Measurements from ENCODE around the gene EIPR1. TPM values are rescaled to one million over a fixed set of nuclear protein-coding genes. Genes with fewer than 3 reads are reported as not detected.

Gene EIPR1
- total RNA-seq, 8 experiments from 2014 or later, result 27.8 to 41.7 (median 33.5) TPM

GRCh38 chr2:3193443-3194330 is 183.9 kb downstream of the EIPR1 start:
- Histone ChIP-seq H3K4me1 (replicated peaks in 1 of 2) (peaks cover 16 to 18% of the 10 kb centered on the region in 2 donors), H3K27ac (no peak overlapping the region), H3K4me3 (no peak overlapping the region)
- 54 to 91% (median 71%) methylated on average over 2 to 14 of the region's 20 CpGs for WGBS, 10 experiments
- in situ Hi-C loops (cut with MboI; ENCODE audit: low pct_unique_long_range_greater_than_20kb in 2 of 9, low sequenced_read_pairs in 9 of 9, unreplicated experiment in 9 of 9), result no loop called here
- no peak for ATAC-seq (replicated peaks in 6 of 8)

- peaks cover 11 to 13% of the 10 kb centered on the region in 2 donors for H3K4me1 ChIP-seq (replicated peaks in 1 of 2)
- ATAC-seq (replicated peaks in 6 of 8), result peak in 1 of 8 experiments; percentile 22
- in situ Hi-C loops (cut with MboI; ENCODE audit: low pct_unique_long_range_greater_than_20kb in 2 of 9, low sequenced_read_pairs in 9 of 9, unreplicated experiment in 9 of 9), result no loop called here
- WGBS, 10 experiments, result 90 to 100% (median 100%) methylated on average over 1 to 7 of the region's 7 CpGs; no CpG with 5 or more reads in 3 of the 10 experiments
- no peak overlapping the region for H3K27ac ChIP-seq
- H3K4me3 ChIP-seq, result no peak overlapping the region
These were observed 184.7 kb downstream of the EIPR1 start for GRCh38 chr2:3192920-3193319.

- ATAC-seq (replicated peaks in 6 of 8), result no peak
- H3K4me3 ChIP-seq, result no peak overlapping the region
- 60 to 100% (median 93%) methylated on average over 1 to 9 of the region's 17 CpGs; no CpG with 5 or more reads in 3 of the 10 experiments for WGBS, 10 experiments
- peaks cover 9 to 11% of the 10 kb centered on the region in 2 donors for H3K4me1 ChIP-seq (replicated peaks in 1 of 2)
- H3K27ac ChIP-seq, result no peak overlapping the region
- in situ Hi-C loops (cut with MboI; ENCODE audit: low pct_unique_long_range_greater_than_20kb in 2 of 9, low sequenced_read_pairs in 9 of 9, unreplicated experiment in 9 of 9), result no loop called here
These were observed 185.3 kb downstream of the EIPR1 start for GRCh38 chr2:3192281-3192818.

GRCh38 chr2:3189961-3190360 is 187.7 kb downstream of the EIPR1 start:
- 90 to 100% (median 100%) methylated on average over 1 to 5 of the region's 8 CpGs; no CpG with 5 or more reads in 6 of the 10 experiments for WGBS, 10 experiments
- no peak for ATAC-seq (replicated peaks in 6 of 8)
- Histone ChIP-seq H3K27ac (no peak overlapping the region), H3K4me1 (replicated peaks in 1 of 2) (peaks cover 0 to 7% of the 10 kb centered on the region in 2 donors), H3K4me3 (no peak overlapping the region)
- in situ Hi-C loops (cut with MboI; ENCODE audit: low pct_unique_long_range_greater_than_20kb in 2 of 9, low sequenced_read_pairs in 9 of 9, unreplicated experiment in 9 of 9), result no loop called here

- in situ Hi-C loops (cut with MboI; ENCODE audit: low pct_unique_long_range_greater_than_20kb in 2 of 9, low sequenced_read_pairs in 9 of 9, unreplicated experiment in 9 of 9), result no loop called here
- peaks cover 0 to 7% of the 10 kb centered on the region in 2 donors for H3K4me1 ChIP-seq (replicated peaks in 1 of 2)
- 46 to 100% (median 65%) methylated on average over 1 to 7 of the region's 26 CpGs; no CpG with 5 or more reads in 3 of the 10 experiments for WGBS, 10 experiments
- peak in 3 of 8 experiments; percentile 47 to 50 (median 47) for ATAC-seq (replicated peaks in 6 of 8)
- no peak overlapping the region for H3K4me3 ChIP-seq
- no peak overlapping the region for H3K27ac ChIP-seq
These were observed 188.5 kb downstream of the EIPR1 start for GRCh38 chr2:3189076-3189591.

- no peak overlapping the region for H3K4me3 ChIP-seq
- peak in 1 of 8 experiments; percentile 18 for ATAC-seq (replicated peaks in 6 of 8)
- no peak overlapping the region for H3K27ac ChIP-seq
- 89 to 100% (median 96%) methylated on average over 3 to 9 of the region's 21 CpGs; no CpG with 5 or more reads in 7 of the 10 experiments for WGBS, 10 experiments
- H3K4me1 ChIP-seq (replicated peaks in 1 of 2), result peaks cover 0 to 7% of the 10 kb centered on the region in 2 donors
- in situ Hi-C loops (cut with MboI; ENCODE audit: low pct_unique_long_range_greater_than_20kb in 2 of 9, low sequenced_read_pairs in 9 of 9, unreplicated experiment in 9 of 9), result no loop called here
These were observed 189.1 kb downstream of the EIPR1 start for GRCh38 chr2:3188405-3188946.

GRCh38 chr2:3187467-3187866 is 190.2 kb downstream of the EIPR1 start:
- no CpG with 5 or more reads among the region's 12 CpGs for WGBS, 10 experiments
- peaks cover 0 to 7% of the 10 kb centered on the region in 2 donors for H3K4me1 ChIP-seq (replicated peaks in 1 of 2)
- no peak overlapping the region for H3K4me3 ChIP-seq
- H3K27ac ChIP-seq, result no peak overlapping the region
- in situ Hi-C loops (cut with MboI; ENCODE audit: low pct_unique_long_range_greater_than_20kb in 2 of 9, low sequenced_read_pairs in 9 of 9, unreplicated experiment in 9 of 9), result no loop called here
- ATAC-seq (replicated peaks in 6 of 8), result no peak

- peaks cover 0 to 7% of the 10 kb centered on the region in 2 donors for H3K4me1 ChIP-seq (replicated peaks in 1 of 2)
- peak in 1 of 8 experiments; percentile 40 for ATAC-seq (replicated peaks in 6 of 8)
- 93 to 100% methylated on average over 5 of the region's 8 CpGs; no CpG with 5 or more reads in 8 of the 10 experiments for WGBS, 10 experiments
- in situ Hi-C loops (cut with MboI; ENCODE audit: low pct_unique_long_range_greater_than_20kb in 2 of 9, low sequenced_read_pairs in 9 of 9, unreplicated experiment in 9 of 9), result no loop called here
- no peak overlapping the region for H3K4me3 ChIP-seq
- H3K27ac ChIP-seq, result no peak overlapping the region
These were observed 190.9 kb downstream of the EIPR1 start for GRCh38 chr2:3186766-3187165.

- ATAC-seq (replicated peaks in 6 of 8), result no peak
- Histone ChIP-seq H3K4me1 (replicated peaks in 1 of 2) (peaks cover 0 to 7% of the 10 kb centered on the region in 2 donors), H3K27ac (no peak overlapping the region), H3K4me3 (no peak overlapping the region)
- in situ Hi-C loops (cut with MboI; ENCODE audit: low pct_unique_long_range_greater_than_20kb in 2 of 9, low sequenced_read_pairs in 9 of 9, unreplicated experiment in 9 of 9), result no loop called here
- WGBS, 10 experiments, result 92 to 100% (median 98%) methylated on average over 1 to 5 of the region's 10 CpGs; no CpG with 5 or more reads in 6 of the 10 experiments
These were observed 191.7 kb downstream of the EIPR1 start for GRCh38 chr2:3185910-3186309.

GRCh38 chr2:3185256-3185655 is 192.4 kb downstream of the EIPR1 start:
- H3K4me3 ChIP-seq, result no peak overlapping the region
- 80 to 100% (median 95%) methylated on average over 3 to 12 of the region's 15 CpGs; no CpG with 5 or more reads in 2 of the 10 experiments for WGBS, 10 experiments
- H3K27ac ChIP-seq, result no peak overlapping the region
- in situ Hi-C loops (cut with MboI; ENCODE audit: low pct_unique_long_range_greater_than_20kb in 2 of 9, low sequenced_read_pairs in 9 of 9, unreplicated experiment in 9 of 9), result no loop called here
- no peak for ATAC-seq (replicated peaks in 6 of 8)
- peaks cover 0 to 7% of the 10 kb centered on the region in 2 donors for H3K4me1 ChIP-seq (replicated peaks in 1 of 2)

GRCh38 chr2:3184167-3184566 is 193.5 kb downstream of the EIPR1 start:
- WGBS, 10 experiments, result 93% methylated on average over 3 of the region's 11 CpGs; no CpG with 5 or more reads in 9 of the 10 experiments
- Histone ChIP-seq H3K4me3 (no peak overlapping the region), H3K4me1 (replicated peaks in 1 of 2) (peaks cover 0 to 6% of the 10 kb centered on the region in 2 donors), H3K27ac (no peak overlapping the region)
- in situ Hi-C loops (cut with MboI; ENCODE audit: low pct_unique_long_range_greater_than_20kb in 2 of 9, low sequenced_read_pairs in 9 of 9, unreplicated experiment in 9 of 9), result no loop called here
- ATAC-seq (replicated peaks in 6 of 8), result no peak

GRCh38 chr2:3183766-3184165 is 193.9 kb downstream of the EIPR1 start:
- Histone ChIP-seq H3K27ac (no peak overlapping the region), H3K4me1 (replicated peaks in 1 of 2) (peaks cover 0 to 4% of the 10 kb centered on the region in 2 donors), H3K4me3 (no peak overlapping the region)
- 60 to 100% (median 92%) methylated on average over 1 to 4 of the region's 10 CpGs; no CpG with 5 or more reads in 3 of the 10 experiments for WGBS, 10 experiments
- ATAC-seq (replicated peaks in 6 of 8), result no peak
- in situ Hi-C loops (cut with MboI; ENCODE audit: low pct_unique_long_range_greater_than_20kb in 2 of 9, low sequenced_read_pairs in 9 of 9, unreplicated experiment in 9 of 9), result no loop called here

- ATAC-seq (replicated peaks in 6 of 8), result no peak
- WGBS, 10 experiments, result no CpG with 5 or more reads among the region's 2 CpGs
These were observed 194.8 kb downstream of the EIPR1 start for GRCh38 chr2:3182848-3183247.

More at GRCh38 chr2:3182848-3183247, 194.8 kb downstream of the EIPR1 start:
- in situ Hi-C loops (cut with MboI; ENCODE audit: low pct_unique_long_range_greater_than_20kb in 2 of 9, low sequenced_read_pairs in 9 of 9, unreplicated experiment in 9 of 9), result no loop called here
- H3K4me3 ChIP-seq, result no peak overlapping the region
- H3K4me1 ChIP-seq (replicated peaks in 1 of 2), result peaks cover 0 to 11% of the 10 kb centered on the region in 2 donors
- H3K27ac ChIP-seq, result no peak overlapping the region
